ENCODE measurements around the gene MAST3. TPM values are rescaled to one million over a fixed set of nuclear protein-coding genes. Genes with fewer than 3 reads are reported as not detected.

Gene MAST3
- total and polyA plus RNA-seq, 4 donors, result 4.3 to 10.6 (median 6.7) TPM

DNA sequence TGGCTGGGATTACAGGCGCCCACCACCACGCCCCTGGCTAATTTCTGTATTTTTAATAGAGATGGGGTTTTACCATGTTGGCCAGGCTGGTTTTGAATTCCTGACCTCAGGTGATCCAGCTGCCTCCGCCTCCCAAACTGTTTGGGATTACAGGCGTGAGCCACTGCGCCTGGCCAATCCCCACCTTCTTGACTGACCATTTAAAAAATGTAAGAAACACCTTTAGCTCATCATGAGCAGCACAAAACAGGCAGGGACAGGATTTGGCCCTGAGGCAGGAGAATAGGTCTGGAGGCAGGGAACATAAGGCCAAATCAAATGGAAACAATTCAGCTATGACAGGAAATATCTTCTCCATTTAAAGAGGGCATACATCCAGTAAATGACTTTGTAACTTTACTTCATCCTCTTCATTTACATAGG, 94.1 kb downstream of the MAST3 start (continued):
- TF ChIP-seq, protein P1, sequence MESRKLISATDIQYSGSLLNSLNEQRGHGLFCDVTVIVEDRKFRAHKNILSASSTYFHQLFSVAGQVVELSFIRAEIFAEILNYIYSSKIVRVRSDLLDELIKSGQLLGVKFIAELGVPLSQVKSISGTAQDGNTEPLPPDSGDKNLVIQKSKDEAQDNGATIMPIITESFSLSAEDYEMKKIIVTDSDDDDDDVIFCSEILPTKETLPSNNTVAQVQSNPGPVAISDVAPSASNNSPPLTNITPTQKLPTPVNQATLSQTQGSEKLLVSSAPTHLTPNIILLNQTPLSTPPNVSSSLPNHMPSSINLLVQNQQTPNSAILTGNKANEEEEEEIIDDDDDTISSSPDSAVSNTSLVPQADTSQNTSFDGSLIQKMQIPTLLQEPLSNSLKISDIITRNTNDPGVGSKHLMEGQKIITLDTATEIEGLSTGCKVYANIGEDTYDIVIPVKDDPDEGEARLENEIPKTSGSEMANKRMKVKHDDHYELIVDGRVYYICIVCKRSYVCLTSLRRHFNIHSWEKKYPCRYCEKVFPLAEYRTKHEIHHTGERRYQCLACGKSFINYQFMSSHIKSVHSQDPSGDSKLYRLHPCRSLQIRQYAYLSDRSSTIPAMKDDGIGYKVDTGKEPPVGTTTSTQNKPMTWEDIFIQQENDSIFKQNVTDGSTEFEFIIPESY (IDR thresholded peaks at IDR 0.05), result no peak
- no peak for TF ChIP-seq TAF1 (conservative IDR thresholded peaks at IDR 0.05)
- no peak for TF ChIP-seq HNF4G (IDR thresholded peaks at IDR 0.05)
- no peak for TF ChIP-seq RXRA (IDR thresholded peaks at IDR 0.05)
- TF ChIP-seq, protein P2, sequence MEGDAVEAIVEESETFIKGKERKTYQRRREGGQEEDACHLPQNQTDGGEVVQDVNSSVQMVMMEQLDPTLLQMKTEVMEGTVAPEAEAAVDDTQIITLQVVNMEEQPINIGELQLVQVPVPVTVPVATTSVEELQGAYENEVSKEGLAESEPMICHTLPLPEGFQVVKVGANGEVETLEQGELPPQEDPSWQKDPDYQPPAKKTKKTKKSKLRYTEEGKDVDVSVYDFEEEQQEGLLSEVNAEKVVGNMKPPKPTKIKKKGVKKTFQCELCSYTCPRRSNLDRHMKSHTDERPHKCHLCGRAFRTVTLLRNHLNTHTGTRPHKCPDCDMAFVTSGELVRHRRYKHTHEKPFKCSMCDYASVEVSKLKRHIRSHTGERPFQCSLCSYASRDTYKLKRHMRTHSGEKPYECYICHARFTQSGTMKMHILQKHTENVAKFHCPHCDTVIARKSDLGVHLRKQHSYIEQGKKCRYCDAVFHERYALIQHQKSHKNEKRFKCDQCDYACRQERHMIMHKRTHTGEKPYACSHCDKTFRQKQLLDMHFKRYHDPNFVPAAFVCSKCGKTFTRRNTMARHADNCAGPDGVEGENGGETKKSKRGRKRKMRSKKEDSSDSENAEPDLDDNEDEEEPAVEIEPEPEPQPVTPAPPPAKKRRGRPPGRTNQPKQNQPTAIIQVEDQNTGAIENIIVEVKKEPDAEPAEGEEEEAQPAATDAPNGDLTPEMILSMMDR (IDR thresholded peaks at IDR 0.05; ENCODE audit: low read depth, low read length, missing input control), result no peak
- TF ChIP-seq SP1 (IDR thresholded peaks at IDR 0.05), result no peak

DNA sequence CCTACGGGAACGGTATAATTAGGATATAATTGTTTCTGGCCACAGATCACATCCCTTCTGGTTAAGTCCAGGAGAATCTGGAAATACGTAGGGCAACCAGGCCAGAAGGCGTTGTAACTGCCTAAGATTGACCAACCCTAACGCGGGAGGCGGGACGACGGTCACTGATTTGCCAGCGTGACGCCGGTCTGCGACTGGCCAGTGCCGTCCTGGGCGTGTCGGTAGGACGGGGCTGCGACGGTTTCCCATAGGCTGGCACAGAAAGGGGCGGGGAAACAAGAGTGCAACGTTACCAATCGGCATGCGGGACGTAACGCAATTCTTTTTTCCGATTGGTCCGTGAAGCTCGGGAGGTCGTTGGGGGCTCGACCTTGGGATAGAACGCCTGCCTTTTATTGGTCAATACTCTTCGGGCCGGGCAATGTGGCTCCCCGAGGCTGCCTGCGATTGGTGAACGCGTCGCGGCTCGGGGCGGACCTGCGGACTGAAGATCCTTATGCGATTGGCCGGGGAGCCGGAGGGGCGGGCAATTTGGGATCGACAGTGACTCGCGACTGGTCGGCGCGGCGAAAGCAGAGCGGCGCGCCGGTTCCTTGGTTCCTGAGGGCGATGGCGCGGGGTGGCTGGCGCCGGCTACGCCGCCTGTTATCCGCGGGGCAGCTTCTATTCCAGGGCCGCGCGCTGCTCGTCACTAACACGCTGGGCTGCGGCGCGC, 95.3 kb downstream of the MAST3 start, which contains the start of gene MPV17L2:
Gene MPV17L2, plus strand, starts transcription at position 546 of the 715 bp plus-strand sequence. Its CDS starts 64 bp downstream, at position 610.
- H3K36me3 ChIP-seq (ENCODE audit: control insufficient read depth in 4 of 4, insufficient read depth in 3 of 4, low read depth in 1 of 4, low read length in 3 of 4), result peaks cover 0 to 5% (median 0%) of the 10 kb centered on the region in 4 donors
- peaks cover 7 to 19% (median 14%) of the 10 kb centered on the region in 4 donors for H3K4me1 ChIP-seq (ENCODE audit: control insufficient read depth in 4 of 4, insufficient read depth in 4 of 4, low read length in 3 of 4)
- WGBS, result under 1% methylated on average over 74 of the region's 74 CpGs
- H3K9me3 ChIP-seq (ENCODE audit: control insufficient read depth in 4 of 4, low read length in 3 of 4), result no peaks in the 10 kb centered on the region
- TF ChIP-seq RXRA (IDR thresholded peaks at IDR 0.05) (peak; percentile 48 to 71), NR2F2 (IDR thresholded peaks at IDR 0.05) (peak; percentile 100), TAF1 (conservative IDR thresholded peaks at IDR 0.05) (peak; percentile 90), HNF4G (IDR thresholded peaks at IDR 0.05) (peak; percentile 14), GABPA (IDR thresholded peaks at IDR 0.05 in 1 of 2, conservative IDR thresholded peaks at IDR 0.05 in 1 of 2) (peak in 1 of 2 donors; percentile 36), FOXA2 (IDR thresholded peaks at IDR 0.05) (no peak), HNF4A (conservative IDR thresholded peaks at IDR 0.05) (peak; percentile 26 to 51), SP1 (IDR thresholded peaks at IDR 0.05) (peak; percentile 100), FOXA1 (IDR thresholded peaks at IDR 0.05) (no peak), JUND (IDR thresholded peaks at IDR 0.05) (no peak), YY1 (IDR thresholded peaks at IDR 0.05) (peak; percentile 59), EGR1 (IDR thresholded peaks at IDR 0.05; ENCODE audit: low read depth in 2 of 2) (no peak), RAD21 (IDR thresholded peaks at IDR 0.05) (no peak)
- TF ChIP-seq, protein P3, sequence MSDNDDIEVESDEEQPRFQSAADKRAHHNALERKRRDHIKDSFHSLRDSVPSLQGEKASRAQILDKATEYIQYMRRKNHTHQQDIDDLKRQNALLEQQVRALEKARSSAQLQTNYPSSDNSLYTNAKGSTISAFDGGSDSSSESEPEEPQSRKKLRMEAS (IDR thresholded peaks at IDR 0.05), result peak; percentile 76
- TF ChIP-seq, protein P1 (IDR thresholded peaks at IDR 0.05), result no peak
- TF ChIP-seq, protein P2 (IDR thresholded peaks at IDR 0.05; ENCODE audit: low read depth, low read length, missing input control), result no peak
- TF ChIP-seq, protein P4, sequence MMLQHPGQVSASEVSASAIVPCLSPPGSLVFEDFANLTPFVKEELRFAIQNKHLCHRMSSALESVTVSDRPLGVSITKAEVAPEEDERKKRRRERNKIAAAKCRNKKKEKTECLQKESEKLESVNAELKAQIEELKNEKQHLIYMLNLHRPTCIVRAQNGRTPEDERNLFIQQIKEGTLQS (IDR thresholded peaks at IDR 0.05), result peak; percentile 50
- TF ChIP-seq, protein P5, sequence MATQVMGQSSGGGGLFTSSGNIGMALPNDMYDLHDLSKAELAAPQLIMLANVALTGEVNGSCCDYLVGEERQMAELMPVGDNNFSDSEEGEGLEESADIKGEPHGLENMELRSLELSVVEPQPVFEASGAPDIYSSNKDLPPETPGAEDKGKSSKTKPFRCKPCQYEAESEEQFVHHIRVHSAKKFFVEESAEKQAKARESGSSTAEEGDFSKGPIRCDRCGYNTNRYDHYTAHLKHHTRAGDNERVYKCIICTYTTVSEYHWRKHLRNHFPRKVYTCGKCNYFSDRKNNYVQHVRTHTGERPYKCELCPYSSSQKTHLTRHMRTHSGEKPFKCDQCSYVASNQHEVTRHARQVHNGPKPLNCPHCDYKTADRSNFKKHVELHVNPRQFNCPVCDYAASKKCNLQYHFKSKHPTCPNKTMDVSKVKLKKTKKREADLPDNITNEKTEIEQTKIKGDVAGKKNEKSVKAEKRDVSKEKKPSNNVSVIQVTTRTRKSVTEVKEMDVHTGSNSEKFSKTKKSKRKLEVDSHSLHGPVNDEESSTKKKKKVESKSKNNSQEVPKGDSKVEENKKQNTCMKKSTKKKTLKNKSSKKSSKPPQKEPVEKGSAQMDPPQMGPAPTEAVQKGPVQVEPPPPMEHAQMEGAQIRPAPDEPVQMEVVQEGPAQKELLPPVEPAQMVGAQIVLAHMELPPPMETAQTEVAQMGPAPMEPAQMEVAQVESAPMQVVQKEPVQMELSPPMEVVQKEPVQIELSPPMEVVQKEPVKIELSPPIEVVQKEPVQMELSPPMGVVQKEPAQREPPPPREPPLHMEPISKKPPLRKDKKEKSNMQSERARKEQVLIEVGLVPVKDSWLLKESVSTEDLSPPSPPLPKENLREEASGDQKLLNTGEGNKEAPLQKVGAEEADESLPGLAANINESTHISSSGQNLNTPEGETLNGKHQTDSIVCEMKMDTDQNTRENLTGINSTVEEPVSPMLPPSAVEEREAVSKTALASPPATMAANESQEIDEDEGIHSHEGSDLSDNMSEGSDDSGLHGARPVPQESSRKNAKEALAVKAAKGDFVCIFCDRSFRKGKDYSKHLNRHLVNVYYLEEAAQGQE (IDR thresholded peaks at IDR 0.05), result peak; percentile 78
- DNase-seq (ENCODE audit: low spot score), result peak; percentile 96
- peak within 1 kb of the TSS; percentile 87 to 89 for H3K9ac ChIP-seq (ENCODE audit: low read depth in 1 of 2, low read length in 2 of 2)
- H3K27me3 ChIP-seq (ENCODE audit: control insufficient read depth in 4 of 4, insufficient read depth in 4 of 4, low read length in 3 of 4), result no peaks in the 10 kb centered on the region
- peak within 1 kb of the TSS; percentile 93 to 96 for H3K27ac ChIP-seq (ENCODE audit: low read depth in 1 of 2, low read length in 2 of 2)
- peak within 1 kb of the TSS; percentile 53 to 87 (median 86) for H3K4me3 ChIP-seq (ENCODE audit: low read depth in 1 of 3, low read length in 3 of 3)

Measured in liver (tissue), 9 donors.